ENCODE data around the gene ABCC4. TPM values are rescaled to one million over a fixed set of nuclear protein-coding genes. Genes with fewer than 3 reads are reported as not detected.

ABCC4 gene
- total RNA-seq (2022; extraction: Qiagen RNA extraction; ENCODE audit: low read depth), result 12.3 to 22.1 TPM (median 19.7 TPM) in 5 replicates

GRCh38 chr13:95301183-95301967 is at the start of gene ABCC4:
TSS of gene ABCC4 (minus strand) at chr13:95301451. CDS start at chr13:95301314, 137 bp downstream.

Data from A549 treated with RU486 at 1 μM for 4 hours (cell line).